OCI-LY3 (cell line): ENCODE measurements around the gene NR2F2.

Experiments used
- H2AFZ ChIP-seq: fragments of 200-600, 300-600 bp; shearing (Covaris generic); 2 replicates; pipeline ENCODE4 v1.6.0; 2014; ENCODE audit warnings: antibody characterized with exemption, low read depth, low read length
- H3K27ac ChIP-seq: fragments of 200-600, 300-600 bp; sonication (generic); 2 replicates; pipeline ENCODE4 v1.5.1; 2014; ENCODE audit warnings: mild to moderate bottlenecking, low read length, moderate library complexity, mixed read lengths
- H3K27me3 ChIP-seq: fragments of 200-600, 300-600 bp; sonication (generic); 2 replicates; pipeline ENCODE4 v1.6.1; 2014; ENCODE audit warnings: low read depth, low read length, mixed read lengths
- H3K36me3 ChIP-seq: fragments of 200-600, 300-600 bp; sonication (generic); replicated peaks from 2 replicates; pipeline ENCODE3; 2014; ENCODE audit warnings: low read depth, low read length, mixed read lengths
- H3K4me1 ChIP-seq: fragments of 300-600, 200-600 bp; sonication (generic); 2 replicates; pipeline ENCODE4 v1.6.1; 2014; ENCODE audit warnings: low read length, mixed read lengths
- H3K4me2 ChIP-seq: fragments of 200-600, 300-600 bp; sonication (generic); 2 replicates; pipeline ENCODE4 v1.6.1; 2014; ENCODE audit warnings: low read length, mixed read lengths
- H3K4me3 ChIP-seq: fragments of 300-600, 200-600 bp; sonication (generic); 2 replicates; pipeline ENCODE4 v1.5.1; 2014; ENCODE audit warnings: antibody characterized with exemption, mild to moderate bottlenecking, low read length, moderate library complexity
- H3K79me2 ChIP-seq: fragments of 300-600, 200-600 bp; shearing (Covaris generic); 2 replicates; pipeline ENCODE4 v1.6.1; 2014; ENCODE audit warnings: mild to moderate bottlenecking, low read length, mixed read lengths
- H3K9ac ChIP-seq: fragments of 300-600, 200-600 bp; shearing (Covaris generic); 2 replicates; pipeline ENCODE4 v1.6.0; 2014; ENCODE audit warnings: mild to moderate bottlenecking, low read length, moderate library complexity
- H3K9me3 ChIP-seq: fragments of 200-600, 300-600 bp; shearing (Covaris generic); 2 replicates; pipeline ENCODE4 v1.6.1; 2014; ENCODE audit warnings: low read length, mixed read lengths; ENCODE audit not compliant: insufficient read depth
- H4K20me1 ChIP-seq: fragments of 200-600, 300-600 bp; sonication (generic); 2 replicates; pipeline ENCODE4 v1.6.1; 2016; ENCODE audit warnings: low read length, mixed read lengths; ENCODE audit not compliant: insufficient read depth
- EZH2phosphoT487 ChIP-seq: fragments of 200-600 bp; shearing (Covaris generic); IDR thresholded peaks from 2 replicates; pipeline ENCODE4 v1.6.1; 2018; ENCODE audit warnings: antibody characterized with exemption, mixed run types, low read depth
- TF ChIP-seq, protein P1 (sequence below): fragments of 200-600, 300-600 bp; sonication (generic); IDR thresholded peaks from 2 replicates; pipeline ENCODE4 v1.5.1; 2014; ENCODE audit warnings: antibody characterized with exemption, low read length, low read depth

NR2F2 gene

DNA sequence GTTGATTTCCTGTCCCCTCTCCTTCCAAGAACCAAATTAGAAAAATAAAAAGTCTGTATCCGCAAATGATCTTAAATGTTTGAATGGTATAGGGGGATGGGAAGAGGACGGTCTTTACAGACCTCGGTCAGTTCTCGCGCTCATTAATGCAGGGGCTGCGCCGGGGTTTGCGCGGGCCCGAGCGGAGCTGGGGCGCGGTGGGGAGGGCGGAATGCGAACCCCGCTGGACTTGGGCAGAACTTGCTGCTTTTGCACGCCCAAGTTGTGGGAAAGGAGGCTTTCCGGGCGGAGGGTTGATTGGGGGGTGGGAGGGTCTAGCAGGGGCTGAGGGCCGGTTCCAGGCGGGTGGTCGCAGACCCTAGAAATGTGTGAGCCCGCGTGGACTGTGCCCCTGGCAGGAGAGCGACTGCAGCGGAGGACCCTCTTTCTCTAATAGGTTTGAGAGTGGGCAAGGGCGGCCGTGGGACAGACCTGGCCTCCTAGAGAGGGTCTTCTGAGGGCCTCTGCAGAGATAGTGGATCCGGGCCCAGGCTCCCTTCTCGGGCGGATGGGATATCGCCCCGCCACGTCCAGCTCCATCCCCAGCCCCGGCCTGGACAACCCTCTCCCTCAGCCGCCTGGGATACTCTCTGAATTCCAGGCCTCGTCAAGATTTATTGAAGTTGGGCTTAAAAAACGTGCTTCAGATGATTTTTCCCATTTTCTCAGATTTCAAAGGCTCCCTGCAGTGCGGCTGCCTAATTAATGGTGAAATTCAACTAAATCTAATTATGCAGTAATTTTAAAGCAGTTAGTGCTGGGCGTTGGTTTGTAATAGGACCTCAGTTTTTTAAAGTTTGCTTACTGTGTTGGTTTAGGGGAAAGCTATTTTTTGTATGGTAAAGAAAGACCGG, 11.3 kb downstream of the NR2F2 start:
- no peaks in the 10 kb centered on the region for H3K4me1 ChIP-seq
- H3K36me3 ChIP-seq: no peaks in the 10 kb centered on the region
- no peaks in the 10 kb centered on the region for H3K9me3 ChIP-seq
- no peak overlapping the region for H3K4me2 ChIP-seq
- TF ChIP-seq EZH2phosphoT487: no peak
- TF ChIP-seq, protein P1, sequence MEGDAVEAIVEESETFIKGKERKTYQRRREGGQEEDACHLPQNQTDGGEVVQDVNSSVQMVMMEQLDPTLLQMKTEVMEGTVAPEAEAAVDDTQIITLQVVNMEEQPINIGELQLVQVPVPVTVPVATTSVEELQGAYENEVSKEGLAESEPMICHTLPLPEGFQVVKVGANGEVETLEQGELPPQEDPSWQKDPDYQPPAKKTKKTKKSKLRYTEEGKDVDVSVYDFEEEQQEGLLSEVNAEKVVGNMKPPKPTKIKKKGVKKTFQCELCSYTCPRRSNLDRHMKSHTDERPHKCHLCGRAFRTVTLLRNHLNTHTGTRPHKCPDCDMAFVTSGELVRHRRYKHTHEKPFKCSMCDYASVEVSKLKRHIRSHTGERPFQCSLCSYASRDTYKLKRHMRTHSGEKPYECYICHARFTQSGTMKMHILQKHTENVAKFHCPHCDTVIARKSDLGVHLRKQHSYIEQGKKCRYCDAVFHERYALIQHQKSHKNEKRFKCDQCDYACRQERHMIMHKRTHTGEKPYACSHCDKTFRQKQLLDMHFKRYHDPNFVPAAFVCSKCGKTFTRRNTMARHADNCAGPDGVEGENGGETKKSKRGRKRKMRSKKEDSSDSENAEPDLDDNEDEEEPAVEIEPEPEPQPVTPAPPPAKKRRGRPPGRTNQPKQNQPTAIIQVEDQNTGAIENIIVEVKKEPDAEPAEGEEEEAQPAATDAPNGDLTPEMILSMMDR: no peak
- no peaks in the 10 kb centered on the region for H3K79me2 ChIP-seq
- peaks cover 13% of the 10 kb centered on the region; the same call in 1 of the 2 replicates for H3K27me3 ChIP-seq
- no peak overlapping the region for H3K9ac ChIP-seq
- H4K20me1 ChIP-seq: no peaks in the 10 kb centered on the region
- H2AFZ ChIP-seq: no peak overlapping the region
- H3K4me3 ChIP-seq: no peak overlapping the region
- no peak overlapping the region for H3K27ac ChIP-seq

DNA sequence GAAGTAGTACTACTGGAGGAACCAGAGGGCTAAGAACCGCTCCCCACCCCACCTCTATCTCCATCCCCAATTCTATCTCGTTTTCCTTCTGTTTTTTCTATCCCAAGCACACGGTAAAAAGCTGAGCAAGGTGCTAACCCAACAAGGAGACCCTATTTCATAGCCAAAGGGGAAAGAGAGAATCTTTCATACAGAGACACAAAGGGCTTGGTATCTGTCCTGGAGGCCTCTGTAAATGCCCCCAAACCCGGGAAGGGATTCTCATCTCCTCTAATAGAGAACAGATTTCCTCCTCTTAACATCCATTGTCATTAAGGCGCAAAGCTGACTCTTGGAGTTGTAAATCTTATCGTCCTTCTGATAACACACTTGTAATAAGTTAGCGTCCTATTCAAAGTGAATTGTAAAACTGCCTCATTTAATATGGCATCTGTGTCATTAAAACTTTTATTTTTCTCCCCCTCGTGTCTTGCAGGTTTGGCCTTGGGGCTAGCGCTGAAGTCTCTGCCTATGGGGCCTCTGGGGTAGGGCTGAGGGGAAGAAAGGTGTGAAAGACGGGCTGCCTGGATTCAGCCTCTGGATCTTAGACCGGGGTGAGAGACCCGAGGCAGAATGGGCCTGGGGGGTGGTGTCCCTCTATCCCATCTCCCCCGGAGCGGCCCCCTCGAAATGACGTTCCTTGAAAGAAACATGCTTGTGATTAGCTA, 12.1 kb downstream of the NR2F2 start:
- Histone ChIP-seq H3K9ac (no peak overlapping the region), H3K9me3 (no peaks in the 10 kb centered on the region), H3K27ac (no peak overlapping the region), H3K79me2 (no peaks in the 10 kb centered on the region), H3K27me3 (peaks cover 13% of the 10 kb centered on the region; the same call in 1 of the 2 replicates), H3K4me3 (no peak overlapping the region), H2AFZ (no peak overlapping the region), H3K36me3 (no peaks in the 10 kb centered on the region), H3K4me1 (no peaks in the 10 kb centered on the region), H4K20me1 (no peaks in the 10 kb centered on the region), H3K4me2 (no peak overlapping the region)
- no peak for TF ChIP-seq EZH2phosphoT487
- TF ChIP-seq, protein P1: no peak

DNA sequence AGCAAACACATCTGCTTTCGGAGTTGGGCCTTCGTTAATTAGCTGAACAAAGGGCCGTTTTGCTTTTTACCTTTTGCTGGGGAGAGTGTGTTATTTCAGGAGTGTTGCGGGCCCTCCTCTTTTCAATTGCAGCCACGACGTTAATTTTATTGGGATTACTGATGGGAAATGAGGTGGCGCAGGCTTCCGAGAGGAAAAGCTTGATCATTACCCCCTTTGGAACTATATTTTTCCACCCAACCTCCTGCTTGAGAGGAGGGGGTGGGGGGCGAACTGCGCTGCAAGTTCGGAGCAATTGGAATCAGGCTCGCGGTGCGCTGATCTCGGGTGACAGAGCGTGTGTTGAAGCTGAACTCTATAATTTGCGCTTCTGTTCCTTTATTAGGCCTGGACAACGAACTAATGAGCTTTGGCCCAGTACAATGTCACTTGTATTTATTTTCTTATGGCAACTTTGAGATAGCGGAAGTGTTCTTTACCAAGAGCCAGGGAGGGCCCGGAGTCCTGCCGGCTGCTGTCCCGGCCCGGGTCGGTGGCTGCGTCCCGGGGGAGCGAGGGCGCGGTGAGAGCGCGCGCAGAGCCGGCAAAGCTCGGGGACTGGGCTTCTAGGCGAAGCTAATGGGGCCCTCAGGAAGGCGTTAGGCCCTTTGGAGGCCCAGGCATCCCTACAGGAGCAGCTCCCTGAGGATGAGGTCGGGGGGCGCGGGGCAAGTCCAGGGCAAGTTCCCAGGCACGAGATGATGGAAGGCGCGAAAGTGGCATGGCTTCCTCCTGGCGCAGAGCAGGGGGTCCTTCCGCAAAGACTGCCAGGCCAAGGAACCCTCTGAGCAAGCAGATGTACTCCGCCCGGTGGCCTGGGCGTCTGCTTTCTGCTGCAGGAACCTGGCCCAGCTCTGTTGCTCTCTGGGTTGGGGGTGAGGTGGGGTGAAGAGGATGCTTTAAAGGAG, 12.9 kb downstream of the NR2F2 start:
- H3K4me1 ChIP-seq: no peaks in the 10 kb centered on the region
- H3K4me3 ChIP-seq: no peak overlapping the region

More for the DNA sequence above, 12.9 kb downstream of the NR2F2 start:
- no peak for TF ChIP-seq EZH2phosphoT487
- TF ChIP-seq, protein P1: no peak
- H3K79me2 ChIP-seq: no peaks in the 10 kb centered on the region
- no peaks in the 10 kb centered on the region for H3K9me3 ChIP-seq
- H4K20me1 ChIP-seq: no peaks in the 10 kb centered on the region
- H3K27me3 ChIP-seq: peaks cover 11% of the 10 kb centered on the region; the same call in 1 of the 2 replicates
- no peak overlapping the region for H2AFZ ChIP-seq
- no peak overlapping the region for H3K27ac ChIP-seq
- no peaks in the 10 kb centered on the region for H3K36me3 ChIP-seq
- no peak overlapping the region for H3K4me2 ChIP-seq
- H3K9ac ChIP-seq: no peak overlapping the region
